Measurements from ENCODE around the gene HYOU1.
A peak's percentile ranks its signal among the peaks of the same experiment; 100 is the strongest.
"Not testable (repeated sequence)": the region's sequence is repeated elsewhere in the genome, so short reads cannot be mapped to it uniquely, and the experiment has no call there.

Gene HYOU1

GRCh38 chr11:119057000-119057769, at the start of gene HYOU1:
HYOU1 (minus strand) TSS chr11:119057205; CDS start chr11:119056160, 1,045 bp downstream.
- DNase-seq, result peak; percentile 99

- DNase-seq, result no peak
These were observed 46.8 kb upstream of the HYOU1 start for GRCh38 chr11:119103793-119104192.

GRCh38 chr11:119103161-119103664, 46.2 kb upstream of the HYOU1 start:
- not testable (repeated sequence) for DNase-seq

GRCh38 chr11:119101759-119102423, 44.9 kb upstream of the HYOU1 start, which contains the start of gene DPAGT1:
DPAGT1 (minus strand) TSS chr11:119101853; CDS start chr11:119101655, 198 bp downstream.
- DNase-seq, result peak; percentile 94

GRCh38 chr11:119100994-119101758, 44.2 kb upstream of the HYOU1 start:
- peak; percentile 27 for DNase-seq

GRCh38 chr11:119100246-119100970, 43.4 kb upstream of the HYOU1 start:
- peak; percentile 51 for DNase-seq

DNA sequence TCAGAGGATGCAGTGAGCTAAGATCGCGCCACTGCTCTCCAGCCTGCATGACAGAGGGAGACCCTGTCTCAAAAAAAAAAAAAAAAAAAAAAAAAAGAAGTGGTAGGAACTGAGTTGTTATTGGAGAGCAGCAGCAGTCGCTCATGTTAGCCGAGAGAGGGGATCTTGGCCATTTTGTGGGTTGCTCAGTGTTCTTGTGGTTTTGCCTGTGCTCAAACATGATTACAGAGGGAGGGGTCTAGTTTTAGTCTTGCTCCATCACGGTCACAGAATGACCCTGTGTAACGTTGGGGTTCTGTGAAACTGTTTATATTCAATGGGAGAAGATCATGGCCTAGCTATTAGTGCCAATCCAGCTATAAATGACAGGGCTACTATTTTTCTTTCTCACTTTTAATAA, 42.7 kb upstream of the HYOU1 start:
- no peak for DNase-seq

- peak; percentile 100 for DNase-seq
These were observed 38.3 kb upstream of the HYOU1 start for GRCh38 chr11:119095066-119095880.

DNA sequence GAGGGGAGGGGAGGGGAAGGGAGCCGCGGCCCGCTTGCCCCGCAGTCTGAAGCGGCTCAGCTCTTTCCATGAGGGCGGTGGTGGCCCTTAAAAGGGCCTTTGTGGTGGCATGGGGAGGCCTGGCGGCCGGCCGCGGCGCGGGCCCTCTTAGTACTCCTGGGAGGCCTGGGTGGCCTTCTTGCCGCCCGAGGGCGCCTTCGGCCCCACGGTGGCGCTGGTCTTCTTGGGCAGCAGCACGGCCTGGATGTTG, 37.7 kb upstream of the HYOU1 start:
- DNase-seq, result peak; percentile 87

GRCh38 chr11:119093942-119094815, 37.2 kb upstream of the HYOU1 start:
- peak; percentile 38 for DNase-seq

DNA sequence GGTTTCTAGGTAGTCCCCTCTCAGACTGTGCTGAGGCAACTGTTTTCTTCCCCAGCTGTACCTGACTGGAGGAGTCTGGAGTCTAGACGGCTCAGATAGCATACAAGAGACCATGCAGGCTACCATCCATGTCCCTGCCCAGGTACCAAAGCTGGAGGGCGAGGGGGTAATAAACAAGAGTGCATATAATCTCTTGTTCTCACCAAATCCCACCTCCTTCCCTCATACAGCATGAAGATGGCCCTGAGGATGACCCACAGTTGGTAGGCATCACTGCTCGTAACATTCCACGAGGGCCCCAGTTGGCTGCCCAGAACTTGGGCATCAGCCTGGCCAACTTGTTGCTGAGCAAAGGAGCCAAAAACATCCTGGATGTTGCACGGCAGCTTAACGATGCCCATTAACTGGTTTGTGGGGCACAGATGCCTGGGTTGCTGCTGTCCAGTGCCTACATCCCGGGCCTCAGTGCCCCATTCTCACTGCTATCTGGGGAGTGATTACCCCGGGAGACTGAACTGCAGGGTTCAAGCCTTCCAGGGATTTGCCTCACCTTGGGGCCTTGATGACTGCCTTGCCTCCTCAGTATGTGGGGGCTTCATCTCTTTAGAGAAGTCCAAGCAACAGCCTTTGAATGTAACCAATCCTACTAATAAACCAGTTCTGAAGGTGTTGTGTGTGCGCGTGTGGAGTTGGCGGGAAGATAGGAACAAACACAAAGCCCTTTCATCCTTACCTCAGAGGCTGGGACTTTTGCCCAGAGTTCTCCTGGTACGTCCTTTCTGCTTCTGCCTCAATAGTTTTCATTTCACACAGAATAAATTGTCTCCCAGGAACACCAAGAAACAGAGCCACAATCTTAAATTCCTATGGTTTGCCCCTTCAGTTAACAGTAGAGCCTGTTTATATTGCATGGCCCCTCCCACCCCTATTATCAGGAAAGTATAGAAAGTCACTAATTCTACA, 36.2 kb upstream of the HYOU1 start:
- no peak for DNase-seq

- no peak for DNase-seq
These were observed 35.2 kb upstream of the HYOU1 start for GRCh38 chr11:119091966-119092879.

GRCh38 chr11:119091178-119091577, 34.2 kb upstream of the HYOU1 start:
- DNase-seq, result no peak

DNA sequence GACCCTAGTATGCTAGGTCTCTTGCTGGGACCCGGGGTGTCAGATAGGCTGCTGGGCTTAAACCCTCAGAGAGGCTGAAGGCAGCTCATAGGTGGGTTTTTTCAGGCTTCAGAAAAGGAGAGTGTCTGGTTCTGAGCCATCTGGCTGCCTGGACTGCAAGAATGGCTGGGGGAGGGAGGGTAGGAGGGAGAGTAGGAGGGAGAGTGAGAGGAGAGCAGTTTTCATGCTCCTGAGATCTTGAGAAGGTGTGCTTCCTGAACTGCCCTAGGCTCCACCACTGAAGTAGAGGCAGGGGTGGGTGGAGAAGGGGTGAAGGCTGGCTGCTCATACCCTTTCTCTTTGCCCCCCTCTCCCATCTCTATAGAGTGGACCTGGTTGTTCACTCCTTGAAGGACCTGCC, 32.3 kb upstream of the HYOU1 start:
- DNase-seq, result no peak

DNA sequence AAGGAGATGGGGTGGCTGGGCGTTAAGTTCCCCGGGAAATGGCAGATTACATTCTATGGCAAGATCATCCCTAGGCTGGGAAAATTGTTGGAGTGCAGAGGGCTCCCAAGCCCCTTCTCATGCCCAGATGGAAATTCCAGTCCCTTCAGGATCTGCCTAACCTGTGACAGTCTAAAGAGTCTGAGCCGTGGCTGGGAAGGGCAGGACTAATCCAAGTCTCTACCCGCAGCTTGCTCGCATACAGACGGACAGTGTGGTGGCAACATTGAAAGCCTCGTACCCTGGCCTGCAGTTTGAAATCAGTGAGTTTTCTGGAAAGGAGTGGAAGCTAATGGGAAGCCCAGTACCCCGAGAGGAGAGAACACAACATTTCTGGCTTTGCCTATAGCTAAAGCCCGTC, 31.4 kb upstream of the HYOU1 start:
- DNase-seq, result no peak

DNA sequence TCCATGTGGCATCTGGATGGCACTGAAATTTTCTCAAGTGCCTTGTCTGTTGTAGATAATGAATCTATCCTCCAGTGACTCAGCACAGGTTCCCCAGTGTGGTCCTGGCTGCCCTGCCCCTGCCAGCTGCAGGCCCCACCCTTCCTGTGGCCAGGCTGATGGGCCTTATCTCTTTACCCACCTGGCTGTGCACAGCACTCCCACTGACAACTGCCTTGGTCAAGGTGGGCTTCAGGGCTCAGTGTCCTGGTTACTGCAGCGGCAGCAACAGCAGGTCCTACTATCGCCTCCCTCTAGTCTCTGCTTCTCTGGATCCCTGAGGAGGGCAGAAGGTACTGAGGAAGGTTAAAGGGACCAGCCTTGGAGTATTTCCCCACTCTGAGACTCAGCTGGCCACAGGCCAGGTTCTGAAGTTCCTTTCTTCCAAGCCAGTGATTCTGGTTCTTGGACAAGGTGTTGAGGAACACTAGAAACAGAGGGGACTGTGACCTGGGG, 30.8 kb upstream of the HYOU1 start:
- no peak for DNase-seq

DNA sequence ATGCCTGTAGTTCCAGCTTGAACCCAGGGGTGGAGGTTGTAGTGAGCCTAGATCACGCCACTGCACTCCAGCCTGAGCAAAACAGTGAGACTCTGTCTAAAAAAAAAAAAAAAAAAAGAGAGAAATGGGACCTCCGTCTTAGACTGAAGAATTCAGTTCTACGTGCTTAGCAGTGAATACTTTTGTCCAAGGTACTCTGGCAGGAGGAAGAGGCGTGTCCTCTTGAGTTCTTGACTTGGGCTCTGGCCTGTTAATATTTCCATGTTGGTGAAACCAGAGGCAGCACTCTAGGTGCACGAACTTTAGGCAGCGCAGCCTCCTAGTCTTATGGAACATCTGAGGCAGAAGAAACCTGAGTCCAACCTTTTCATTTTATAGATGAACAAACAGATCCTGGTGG, 30.1 kb upstream of the HYOU1 start:
- no peak for DNase-seq

DNA sequence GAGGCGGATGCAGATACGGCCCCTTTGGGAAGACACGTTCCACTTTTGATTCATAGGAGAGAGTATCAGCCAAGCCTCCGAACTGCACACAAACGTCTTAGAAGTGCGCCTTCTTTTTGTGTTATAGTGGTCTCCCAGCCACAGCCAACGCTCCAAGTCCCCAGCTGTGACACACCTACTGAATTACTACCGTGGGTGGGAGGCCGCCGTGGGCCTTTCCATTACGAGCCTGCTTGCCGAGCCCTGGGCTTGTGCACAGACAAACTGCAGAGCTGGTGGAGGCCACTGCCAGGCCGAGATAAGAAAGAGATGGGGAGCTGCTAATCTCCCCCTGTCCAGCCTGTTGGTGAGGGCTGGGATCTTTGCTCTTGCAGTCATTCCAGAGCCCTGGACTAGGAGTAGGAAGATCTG, 28.4 kb upstream of the HYOU1 start:
- DNase-seq, result no peak
